Glutamatergic neuron (in vitro differentiated cells): ENCODE results near the gene GHR. TPM values are rescaled to one million over a fixed set of nuclear protein-coding genes. Genes with fewer than 3 reads are reported as not detected.

Experiments
- DNase-seq: peaks from one replicate; pipeline ENCODE4 v3.0.0; 2022
- H3K27ac Mint-ChIP-seq: one replicate; pipeline ENCODE4 v1.8.0; 2020; ENCODE audit warnings: mild to moderate bottlenecking, mixed read lengths, inconsistent platforms; ENCODE audit not compliant: unreplicated experiment
- H3K27me3 Mint-ChIP-seq: one replicate; pipeline ENCODE4 v1.8.0; 2020; ENCODE audit warnings: mild to moderate bottlenecking, moderate library complexity, mixed read lengths, inconsistent platforms; ENCODE audit not compliant: unreplicated experiment
- H3K36me3 Mint-ChIP-seq: one replicate; pipeline ENCODE4 v1.8.0; 2020; ENCODE audit warnings: mild to moderate bottlenecking, mixed read lengths, inconsistent platforms; ENCODE audit not compliant: unreplicated experiment
- H3K4me1 Mint-ChIP-seq: one replicate; pipeline ENCODE4 v1.8.0; 2020; ENCODE audit warnings: mild to moderate bottlenecking, low read depth, mixed read lengths, inconsistent platforms; ENCODE audit not compliant: unreplicated experiment
- H3K4me3 Mint-ChIP-seq: one replicate; pipeline ENCODE4 v1.8.0; 2020; ENCODE audit warnings: mild to moderate bottlenecking, mixed read lengths, inconsistent platforms; ENCODE audit not compliant: unreplicated experiment
- H3K9me3 Mint-ChIP-seq: one replicate; pipeline ENCODE4 v1.8.0; 2020; ENCODE audit warnings: mild to moderate bottlenecking, moderate library complexity, mixed read lengths, inconsistent platforms; ENCODE audit not compliant: unreplicated experiment
- CTCF ChIP-seq: fragments of 200-600 bp; sonication (generic); IDR thresholded peaks from one replicate; pipeline ENCODE4 v1.5.0; 2021; ENCODE audit not compliant: partially characterized antibody, unreplicated experiment
- total RNA-seq: library from RNA; stranded (reverse); fragmentation: NEBNext Ultra II Directional; extraction: Animal tissue kit (Norgen Biotek cat#: 25700); gene quantifications from one replicate; pipeline ENCODE4 v1.2.1, GENCODE V29; 2021; ENCODE audit not compliant: unreplicated experiment

GHR gene
- total RNA-seq, 1 donor from 2014 or later = not detected

- Mint-ChIP-seq H3K4me1 (peaks cover 6% of the 10 kb centered on the region), H3K27me3 (no peaks in the 10 kb centered on the region), H3K36me3 (no peaks in the 10 kb centered on the region), H3K4me3 (no peak overlapping the region), H3K27ac (no peak overlapping the region), H3K9me3 (peaks cover under 1% of the 10 kb centered on the region)
- no peak for TF ChIP-seq CTCF
- no peak for DNase-seq
Measured at GRCh38 chr5:42628821-42629220, 205.6 kb downstream of the GHR start.

- no peak overlapping the region for H3K27ac Mint-ChIP-seq
- H3K36me3 Mint-ChIP-seq = no peaks in the 10 kb centered on the region
- no peaks in the 10 kb centered on the region for H3K27me3 Mint-ChIP-seq
- H3K4me1 Mint-ChIP-seq = peaks cover 6% of the 10 kb centered on the region
- no peak for TF ChIP-seq CTCF
- no peak overlapping the region for H3K4me3 Mint-ChIP-seq
- H3K9me3 Mint-ChIP-seq = no peaks in the 10 kb centered on the region
- DNase-seq = no peak
Measured at GRCh38 chr5:42629284-42629683, 206.0 kb downstream of the GHR start.

- H3K4me1 Mint-ChIP-seq = peaks cover 6% of the 10 kb centered on the region
- no peak for TF ChIP-seq CTCF
- no peak overlapping the region for H3K27ac Mint-ChIP-seq
- H3K4me3 Mint-ChIP-seq = no peak overlapping the region
- H3K27me3 Mint-ChIP-seq = no peaks in the 10 kb centered on the region
- H3K9me3 Mint-ChIP-seq = no peaks in the 10 kb centered on the region
- no peak for DNase-seq
- H3K36me3 Mint-ChIP-seq = no peaks in the 10 kb centered on the region
Measured at GRCh38 chr5:42631241-42631640, 208.0 kb downstream of the GHR start.

- H3K36me3 Mint-ChIP-seq = no peaks in the 10 kb centered on the region
- TF ChIP-seq CTCF = no peak
- H3K4me1 Mint-ChIP-seq = peaks cover 6% of the 10 kb centered on the region
- no peaks in the 10 kb centered on the region for H3K27me3 Mint-ChIP-seq
- DNase-seq = no peak
- no peaks in the 10 kb centered on the region for H3K9me3 Mint-ChIP-seq
- H3K27ac Mint-ChIP-seq = no peak overlapping the region
- H3K4me3 Mint-ChIP-seq = no peak overlapping the region
Measured at GRCh38 chr5:42632354-42632900, 209.2 kb downstream of the GHR start.

GRCh38 chr5:42634575-42634974, 211.3 kb downstream of the GHR start:
- H3K27ac Mint-ChIP-seq = no peak overlapping the region

More at GRCh38 chr5:42634575-42634974, 211.3 kb downstream of the GHR start:
- Mint-ChIP-seq H3K27me3 (no peaks in the 10 kb centered on the region), H3K4me1 (peaks cover 6% of the 10 kb centered on the region), H3K36me3 (no peaks in the 10 kb centered on the region), H3K9me3 (no peaks in the 10 kb centered on the region), H3K4me3 (no peak overlapping the region)
- no peak for DNase-seq
- TF ChIP-seq CTCF = no peak
